ENCODE data around the gene DNAJC8.

DNA sequence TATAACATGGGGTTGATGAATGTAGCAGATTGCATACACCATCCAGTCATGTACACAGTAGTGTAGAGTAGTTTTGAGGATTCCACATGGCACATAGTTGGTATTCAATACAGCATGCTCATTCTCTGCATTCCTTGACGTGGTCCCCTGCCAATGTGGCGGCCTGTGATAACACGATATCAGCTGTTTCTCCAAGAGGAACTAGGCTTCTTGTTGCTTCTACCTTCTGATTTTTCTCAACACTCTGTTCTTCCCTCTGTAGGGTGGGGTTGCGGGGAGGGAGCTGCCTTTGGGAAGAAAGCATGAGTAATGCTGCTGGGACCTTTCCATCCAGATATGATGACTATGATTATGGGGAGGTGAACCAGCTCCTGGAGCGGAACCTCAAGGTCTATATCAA lies 45.9 kb upstream of the DNAJC8 start:
- TF ChIP-seq POLR2AphosphoS5 (IDR thresholded peaks at IDR 0.05; ENCODE audit: insufficient read depth in 1 of 2, low read depth in 1 of 2), result no peak
- TF ChIP-seq, protein P1, sequence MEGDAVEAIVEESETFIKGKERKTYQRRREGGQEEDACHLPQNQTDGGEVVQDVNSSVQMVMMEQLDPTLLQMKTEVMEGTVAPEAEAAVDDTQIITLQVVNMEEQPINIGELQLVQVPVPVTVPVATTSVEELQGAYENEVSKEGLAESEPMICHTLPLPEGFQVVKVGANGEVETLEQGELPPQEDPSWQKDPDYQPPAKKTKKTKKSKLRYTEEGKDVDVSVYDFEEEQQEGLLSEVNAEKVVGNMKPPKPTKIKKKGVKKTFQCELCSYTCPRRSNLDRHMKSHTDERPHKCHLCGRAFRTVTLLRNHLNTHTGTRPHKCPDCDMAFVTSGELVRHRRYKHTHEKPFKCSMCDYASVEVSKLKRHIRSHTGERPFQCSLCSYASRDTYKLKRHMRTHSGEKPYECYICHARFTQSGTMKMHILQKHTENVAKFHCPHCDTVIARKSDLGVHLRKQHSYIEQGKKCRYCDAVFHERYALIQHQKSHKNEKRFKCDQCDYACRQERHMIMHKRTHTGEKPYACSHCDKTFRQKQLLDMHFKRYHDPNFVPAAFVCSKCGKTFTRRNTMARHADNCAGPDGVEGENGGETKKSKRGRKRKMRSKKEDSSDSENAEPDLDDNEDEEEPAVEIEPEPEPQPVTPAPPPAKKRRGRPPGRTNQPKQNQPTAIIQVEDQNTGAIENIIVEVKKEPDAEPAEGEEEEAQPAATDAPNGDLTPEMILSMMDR (IDR thresholded peaks at IDR 0.05), result no peak
- no peak for TF ChIP-seq POLR2A (IDR thresholded peaks at IDR 0.05)

All from vagina (tissue), 2 donors.